Measurements from ENCODE around the gene EPB41L4B. TPM values are rescaled to one million over a fixed set of nuclear protein-coding genes. Genes with fewer than 3 reads are reported as not detected.

EPB41L4B gene
- total and polyA plus RNA-seq, 8 donors, result 10.3 to 17.7 (median 15.3) TPM

GRCh38 chr9:109310486-109310901, 10.4 kb downstream of the EPB41L4B start:
- Histone ChIP-seq H3K36me3 (no peaks in the 10 kb centered on the region), H3K9me3 (no peaks in the 10 kb centered on the region), H3K27ac (no peak overlapping the region), H3K27me3 (peaks cover 0 to 41% of the 10 kb centered on the region in 2 donors), H3K4me3 (no peak overlapping the region), H3K4me1 (peaks cover 0 to 12% of the 10 kb centered on the region in 2 donors)
- TF ChIP-seq, protein P1, sequence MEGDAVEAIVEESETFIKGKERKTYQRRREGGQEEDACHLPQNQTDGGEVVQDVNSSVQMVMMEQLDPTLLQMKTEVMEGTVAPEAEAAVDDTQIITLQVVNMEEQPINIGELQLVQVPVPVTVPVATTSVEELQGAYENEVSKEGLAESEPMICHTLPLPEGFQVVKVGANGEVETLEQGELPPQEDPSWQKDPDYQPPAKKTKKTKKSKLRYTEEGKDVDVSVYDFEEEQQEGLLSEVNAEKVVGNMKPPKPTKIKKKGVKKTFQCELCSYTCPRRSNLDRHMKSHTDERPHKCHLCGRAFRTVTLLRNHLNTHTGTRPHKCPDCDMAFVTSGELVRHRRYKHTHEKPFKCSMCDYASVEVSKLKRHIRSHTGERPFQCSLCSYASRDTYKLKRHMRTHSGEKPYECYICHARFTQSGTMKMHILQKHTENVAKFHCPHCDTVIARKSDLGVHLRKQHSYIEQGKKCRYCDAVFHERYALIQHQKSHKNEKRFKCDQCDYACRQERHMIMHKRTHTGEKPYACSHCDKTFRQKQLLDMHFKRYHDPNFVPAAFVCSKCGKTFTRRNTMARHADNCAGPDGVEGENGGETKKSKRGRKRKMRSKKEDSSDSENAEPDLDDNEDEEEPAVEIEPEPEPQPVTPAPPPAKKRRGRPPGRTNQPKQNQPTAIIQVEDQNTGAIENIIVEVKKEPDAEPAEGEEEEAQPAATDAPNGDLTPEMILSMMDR (IDR thresholded peaks at IDR 0.05), result no peak
- intact Hi-C loops (cut with DNase I), result no loop called here
- no peak for DNase-seq
- ATAC-seq, result no peak

GRCh38 chr9:109309282-109309681, 11.6 kb downstream of the EPB41L4B start:
- no peak for ATAC-seq
- TF ChIP-seq, protein P1 (IDR thresholded peaks at IDR 0.05), result no peak
- H3K27ac ChIP-seq, result no peak overlapping the region

DNA sequence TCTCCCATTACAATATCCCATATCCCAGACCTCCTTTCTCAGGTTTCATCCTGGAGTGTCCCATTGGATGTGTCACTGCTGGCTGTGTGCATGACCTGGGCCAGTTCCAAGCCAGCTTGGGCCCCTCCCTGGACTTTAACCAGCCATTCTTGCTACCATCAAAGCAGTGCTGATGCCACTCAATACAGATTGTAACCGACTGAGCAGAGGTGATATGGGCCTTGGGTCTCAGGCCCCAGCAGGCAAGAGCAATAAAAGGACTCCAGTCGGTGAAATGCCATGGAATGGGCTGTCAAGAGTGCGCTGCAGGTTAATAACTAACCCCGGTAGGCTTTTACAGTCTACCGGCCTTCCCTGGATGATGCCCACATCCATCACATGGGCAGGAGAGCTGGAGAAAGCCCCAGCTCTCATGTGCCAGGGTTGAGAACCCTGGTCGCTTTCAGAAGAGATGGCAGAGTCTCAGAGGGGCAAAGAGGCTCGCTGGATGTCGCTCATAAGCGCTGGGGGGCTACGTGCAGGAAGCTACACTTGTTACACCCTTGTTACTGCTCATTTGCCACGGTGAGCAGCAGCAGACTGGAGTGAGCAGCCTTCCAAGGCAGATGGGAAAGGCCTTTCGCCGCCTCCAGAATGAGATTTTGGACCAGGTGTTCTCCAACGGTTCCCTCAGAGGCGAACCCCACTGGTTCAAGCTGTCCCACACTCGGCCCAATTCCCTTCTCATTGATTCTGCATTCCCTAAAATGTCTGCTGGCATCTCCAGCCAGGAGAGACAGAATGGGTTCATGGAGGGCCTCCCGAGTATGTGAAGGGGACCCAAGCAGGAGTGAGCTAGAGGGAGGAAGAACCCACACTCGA, 13.2 kb downstream of the EPB41L4B start:
- no peaks in the 10 kb centered on the region for H3K4me1 ChIP-seq
- H3K27me3 ChIP-seq, result peaks cover 0 to 19% of the 10 kb centered on the region in 2 donors
- H3K36me3 ChIP-seq, result no peaks in the 10 kb centered on the region
- peak; percentile 35 for ATAC-seq
- TF ChIP-seq, protein P1 (IDR thresholded peaks at IDR 0.05), result no peak
- DNase-seq, result no peak
- intact Hi-C loops (cut with DNase I), result no loop called here
- H3K27ac ChIP-seq, result no peak overlapping the region
- no peaks in the 10 kb centered on the region for H3K9me3 ChIP-seq
- H3K4me3 ChIP-seq, result no peak overlapping the region

More at GRCh38 chr9:109309282-109309681, 11.6 kb downstream of the EPB41L4B start:
- Histone ChIP-seq H3K4me3 (no peak overlapping the region), H3K9me3 (no peaks in the 10 kb centered on the region), H3K36me3 (no peaks in the 10 kb centered on the region), H3K27me3 (peaks cover 0 to 33% of the 10 kb centered on the region in 2 donors), H3K4me1 (peaks cover 0 to under 1% of the 10 kb centered on the region in 2 donors)
- intact Hi-C loops (cut with DNase I), result no loop called here
- no peak for DNase-seq

GRCh38 chr9:109305801-109306200, 15.1 kb downstream of the EPB41L4B start:
- Histone ChIP-seq H3K4me3 (no peak overlapping the region), H3K27ac (no peak overlapping the region), H3K27me3 (peaks cover 0 to 5% of the 10 kb centered on the region in 2 donors), H3K36me3 (no peaks in the 10 kb centered on the region), H3K4me1 (no peaks in the 10 kb centered on the region), H3K9me3 (no peaks in the 10 kb centered on the region)
- intact Hi-C loops (cut with DNase I), result no loop called here
- no peak for ATAC-seq
- TF ChIP-seq, protein P1 (IDR thresholded peaks at IDR 0.05), result no peak
- DNase-seq, result no peak

- intact Hi-C loops (cut with DNase I), result no loop called here
- DNase-seq (no peak), ATAC-seq (no peak)
- Histone ChIP-seq H3K27ac (no peak overlapping the region), H3K36me3 (no peaks in the 10 kb centered on the region), H3K27me3 (peaks cover 0 to 11% of the 10 kb centered on the region in 2 donors), H3K4me1 (no peaks in the 10 kb centered on the region), H3K9me3 (no peaks in the 10 kb centered on the region), H3K4me3 (no peak overlapping the region)
- TF ChIP-seq, protein P1 (IDR thresholded peaks at IDR 0.05), result no peak
Measured at GRCh38 chr9:109304347-109304746, 16.5 kb downstream of the EPB41L4B start.

Measured in left lung (tissue), 10 donors.